Stimulated activated CD4-positive, alpha-beta T cell treated with anti-CD3 and anti-CD28 coated beads, Interleukin-15, amount 100 ng/mL, for 48 hours (primary cell): ENCODE measurements around the gene SHMT2.
A peak's percentile ranks its signal among the peaks of the same experiment; 100 is the strongest.

ENCODE experiments used
- DNase-seq, 2 donors: peaks; one replicate each; pipeline ENCODE4 v3.0.0-alpha.2; 2020; ENCODE audit warnings: low read depth in 2 of 2

The SHMT2 gene

DNA sequence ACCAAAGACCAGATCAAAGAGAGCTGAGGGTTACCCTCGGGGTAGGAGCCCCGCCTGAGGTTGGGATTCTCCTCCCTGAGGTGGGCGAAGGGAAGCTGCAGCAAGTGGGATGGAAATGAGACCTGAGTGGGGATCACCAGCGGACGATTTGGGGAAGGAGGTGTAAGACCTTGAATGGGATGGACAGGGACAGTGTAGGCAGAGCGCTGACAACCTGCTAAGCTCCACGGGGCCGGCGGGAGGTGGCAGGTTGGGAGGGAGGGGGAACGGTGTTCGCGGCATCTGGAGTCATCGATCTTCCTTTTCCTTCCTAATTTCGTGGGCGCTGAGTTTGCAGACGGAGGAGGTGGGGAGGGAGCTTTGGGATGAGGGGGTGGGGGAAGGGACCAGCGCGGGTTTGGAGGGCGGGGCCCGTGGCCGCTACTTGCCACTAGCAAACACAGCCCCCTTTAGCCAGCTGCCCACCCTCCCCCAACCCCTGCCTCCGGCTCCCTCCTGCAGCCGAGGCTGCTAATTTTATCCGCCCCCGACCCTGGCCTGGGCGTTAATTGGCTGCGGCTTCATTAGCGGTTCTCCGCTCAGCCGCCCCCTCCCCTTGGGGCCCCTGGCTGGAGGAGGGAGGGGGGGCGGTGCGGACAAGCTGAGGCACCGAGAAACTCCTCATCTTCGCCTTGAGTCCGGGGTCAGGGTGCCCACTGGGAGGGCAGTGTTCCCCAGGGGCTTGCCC lies 2.8 kb upstream of the SHMT2 start:
- DNase-seq: no peak

DNA sequence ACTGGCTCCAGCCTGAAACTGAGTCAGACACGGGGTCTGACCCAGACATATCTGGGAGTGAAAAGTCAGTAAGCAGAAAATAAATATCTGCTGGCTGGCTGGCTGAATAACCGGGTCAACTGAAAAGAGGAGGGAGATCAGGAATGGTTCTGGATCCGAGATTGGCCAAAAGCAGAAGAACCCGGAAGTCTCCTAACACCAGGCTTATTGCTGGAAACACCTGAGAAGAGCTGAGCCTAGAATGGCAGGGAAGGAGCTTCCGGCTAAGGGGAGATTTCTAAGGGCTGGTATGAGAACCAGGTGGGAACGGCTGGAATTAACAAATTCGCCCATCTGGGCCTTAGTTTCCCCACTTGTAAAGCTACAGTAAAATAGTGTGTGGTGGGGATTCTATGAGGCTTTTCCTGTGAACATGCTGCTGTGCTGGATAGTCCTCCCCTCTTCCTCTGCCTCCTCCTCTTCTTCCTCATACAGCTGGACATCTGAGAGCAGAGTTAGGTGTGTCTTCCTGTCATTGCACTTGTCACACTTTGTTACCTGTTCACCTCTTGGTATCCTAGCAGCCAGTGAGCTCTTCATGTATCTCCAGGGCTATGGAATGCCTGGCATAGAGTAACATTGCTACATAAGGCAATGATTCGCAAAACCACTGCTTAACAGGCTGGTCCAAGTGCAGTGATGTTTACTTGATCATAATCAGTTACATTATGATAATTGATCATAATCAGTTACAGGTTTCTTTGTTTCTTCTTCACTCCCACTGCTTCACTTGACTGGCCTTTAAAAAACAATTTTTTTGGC lies 2.0 kb upstream of the SHMT2 start:
- no peak for DNase-seq

GRCh38 chr12:57229046-57229633 lies 371 bp upstream of the SHMT2 start:
- DNase-seq: no peak

- no peak for DNase-seq
Measured at GRCh38 chr12:57230381-57231155, 1.1 kb downstream of the SHMT2 start.

GRCh38 chr12:57231276-57232021 lies 1.9 kb downstream of the SHMT2 start:
- no peak for DNase-seq

- no peak for DNase-seq
Measured at GRCh38 chr12:57232156-57232756, 2.7 kb downstream of the SHMT2 start.

DNA sequence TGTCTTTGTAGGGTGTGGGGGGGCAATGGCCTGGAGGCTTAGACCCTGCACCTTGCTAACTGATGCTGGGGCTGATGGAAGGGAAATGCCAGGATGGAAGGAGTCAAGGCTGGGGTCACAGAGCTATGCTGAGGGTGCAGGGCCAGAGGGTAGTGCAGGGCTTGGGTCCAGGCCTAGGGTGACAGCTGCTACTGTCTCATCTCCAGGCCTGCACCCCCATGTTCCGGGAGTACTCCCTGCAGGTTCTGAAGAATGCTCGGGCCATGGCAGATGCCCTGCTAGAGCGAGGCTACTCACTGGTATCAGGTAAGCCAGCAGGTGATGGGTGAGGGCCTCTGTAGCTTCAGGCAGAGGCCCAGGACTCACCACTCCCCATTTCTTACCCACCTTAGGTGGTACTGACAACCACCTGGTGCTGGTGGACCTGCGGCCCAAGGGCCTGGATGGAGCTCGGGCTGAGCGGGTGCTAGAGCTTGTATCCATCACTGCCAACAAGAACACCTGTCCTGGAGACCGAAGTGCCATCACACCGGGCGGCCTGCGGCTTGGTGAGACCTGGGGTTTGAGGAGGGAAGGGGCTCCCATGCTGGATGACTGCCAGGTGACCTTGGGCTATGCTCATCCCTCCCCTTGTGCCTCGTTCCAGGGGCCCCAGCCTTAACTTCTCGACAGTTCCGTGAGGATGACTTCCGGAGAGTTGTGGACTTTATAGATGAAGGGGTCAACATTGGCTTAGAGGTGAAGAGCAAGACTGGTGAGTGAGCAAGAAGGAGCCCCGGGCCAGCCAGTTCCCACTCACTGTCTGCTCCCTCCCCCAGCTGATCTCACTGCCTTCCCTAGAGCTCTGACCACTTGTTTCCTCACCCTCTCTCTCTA lies 4.1 kb downstream of the SHMT2 start:
- DNase-seq: no peak

- DNase-seq: no peak
Measured at GRCh38 chr12:57234233-57234570, 4.7 kb downstream of the SHMT2 start.

DNA sequence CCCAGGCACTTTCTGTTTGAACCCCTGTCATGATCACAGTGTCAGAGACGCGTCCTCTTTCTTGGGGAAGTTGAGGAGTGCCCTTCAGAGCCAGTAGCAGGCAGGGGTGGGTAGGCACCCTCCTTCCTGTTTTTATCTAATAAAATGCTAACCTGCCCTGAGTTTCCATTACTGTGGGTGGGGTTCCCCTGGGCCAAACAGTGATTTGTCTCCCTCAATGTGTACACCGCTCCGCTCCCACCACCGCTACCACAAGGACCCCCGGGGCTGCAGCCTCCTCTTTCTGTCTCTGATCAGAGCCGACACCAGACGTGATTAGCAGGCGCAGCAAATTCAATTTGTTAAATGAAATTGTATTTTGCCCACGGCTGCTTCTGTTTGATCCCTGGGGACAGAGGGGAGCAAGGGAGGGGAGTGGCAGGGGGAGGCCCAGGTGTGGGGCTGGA lies 5.1 kb downstream of the SHMT2 start:
- DNase-seq: no peak

DNA sequence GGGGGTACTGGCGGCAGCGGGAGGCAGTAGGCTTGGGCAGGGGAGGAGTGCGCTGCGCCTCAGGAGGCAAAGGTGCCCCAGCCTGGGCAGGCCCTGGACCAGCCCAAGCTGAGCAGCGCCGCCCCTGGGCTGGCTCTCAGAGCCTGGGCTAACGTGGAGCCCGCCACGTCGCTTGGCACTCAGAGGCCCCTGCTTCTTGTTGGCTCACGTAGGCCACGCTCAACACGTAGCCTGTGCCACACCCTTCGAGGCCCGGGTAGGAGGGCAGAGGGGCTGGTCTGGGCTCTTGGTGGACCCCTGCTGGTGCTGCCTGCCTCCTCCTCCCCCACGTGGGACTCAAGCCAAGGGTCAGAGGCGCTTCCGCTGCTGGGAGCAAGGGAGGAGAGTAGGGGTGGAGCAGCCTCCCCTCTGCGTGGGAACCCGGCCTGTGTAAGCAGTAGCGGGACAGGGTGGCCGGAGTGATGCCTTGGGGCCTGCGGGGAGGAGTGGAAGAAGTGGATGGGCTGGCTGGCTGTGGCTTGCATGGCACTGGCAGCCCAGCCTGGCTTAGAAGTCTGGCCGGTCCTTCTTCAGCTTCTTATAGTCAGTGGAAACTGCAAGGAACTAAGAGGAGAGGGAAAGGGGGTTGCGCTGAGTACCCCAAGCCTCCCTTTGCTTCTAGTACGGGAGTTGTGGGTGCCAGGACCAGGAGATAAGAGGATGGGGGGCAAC lies 5.7 kb downstream of the SHMT2 start:
- no peak for DNase-seq

DNA sequence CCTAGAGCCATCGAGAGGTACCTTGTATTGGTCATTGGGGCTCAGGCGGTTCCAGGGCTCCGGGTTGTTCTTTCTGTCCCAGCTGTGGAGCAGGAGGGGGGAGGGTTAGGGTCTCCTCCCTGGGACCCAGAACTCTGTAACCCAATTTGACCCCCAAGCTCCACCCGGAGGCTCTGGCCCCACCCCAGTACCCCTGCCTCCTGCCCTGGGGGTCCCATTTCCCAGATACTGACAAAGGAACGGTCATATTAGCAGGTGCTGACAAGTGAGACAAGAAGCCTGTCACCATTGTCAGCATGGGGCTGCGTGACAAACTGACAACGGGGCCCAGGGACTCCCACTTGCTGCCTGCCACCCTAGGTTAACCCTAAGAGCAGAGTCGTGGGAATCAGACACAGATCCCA lies 6.2 kb downstream of the SHMT2 start:
- DNase-seq: no peak

GRCh38 chr12:57236201-57236924 lies 6.9 kb downstream of the SHMT2 start:
- no peak for DNase-seq

DNA sequence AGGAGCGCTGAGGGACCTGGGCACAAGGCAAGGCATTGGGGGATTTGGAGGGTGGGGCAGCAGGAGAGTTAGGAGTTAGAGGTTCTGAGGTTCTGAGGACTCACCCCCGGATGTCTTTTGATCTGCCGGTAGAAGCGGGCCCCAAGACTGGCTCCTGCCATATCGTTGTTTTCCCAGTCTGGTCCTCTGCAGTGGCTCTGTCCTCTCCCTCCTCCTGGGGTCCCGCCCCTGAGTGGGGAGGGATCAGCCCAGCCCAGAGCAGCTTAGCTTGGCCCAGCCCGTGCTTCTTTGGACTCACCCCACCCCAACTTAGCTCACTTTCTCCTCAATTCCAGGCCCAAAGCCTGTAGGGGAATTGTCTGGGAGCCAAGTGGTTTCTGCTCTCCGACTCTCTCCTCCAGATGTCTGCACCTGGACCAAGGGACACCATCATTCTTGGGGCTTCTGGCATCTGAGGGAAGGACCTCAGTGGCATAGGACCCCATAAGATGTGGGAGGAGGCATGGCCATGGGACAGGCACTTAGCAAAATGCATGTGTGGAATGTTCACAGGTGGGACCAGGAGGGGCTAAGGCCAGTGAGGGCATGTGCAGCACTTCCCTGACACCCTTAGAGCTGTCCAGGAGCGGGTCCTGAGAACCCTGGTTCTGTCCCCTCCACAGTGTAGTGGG lies 7.5 kb downstream of the SHMT2 start:
- DNase-seq: no peak

- no peak for DNase-seq
Measured at GRCh38 chr12:57237596-57237931, 8.1 kb downstream of the SHMT2 start.

GRCh38 chr12:57237932-57238853 lies 8.7 kb downstream of the SHMT2 start:
- no peak for DNase-seq

- peak; percentile 79 to 84 for DNase-seq
Measured at GRCh38 chr12:57238854-57239554, 9.5 kb downstream of the SHMT2 start.
